ENCODE data around the gene SH3D19.

GRCh38 chr4:151175754-151176631 lies 149.4 kb downstream of the SH3D19 start:
- TF ChIP-seq EP300 (IDR thresholded peaks at IDR 0.05; ENCODE audit: low read depth) (no peak), CTCF (IDR thresholded peaks at IDR 0.05) (no peak), POLR2A (IDR thresholded peaks at IDR 0.05) (no peak), POLR2AphosphoS5 (IDR thresholded peaks at IDR 0.05) (no peak)

Measured in transverse colon (tissue), 4 donors.